Stimulated activated CD4-positive, alpha-beta T cell treated with anti-CD3 and anti-CD28 coated beads, Interleukin-12 subunit alpha, Interleukin-12 subunit beta, amount 100 ng/mL, for 24 hours (primary cell): Measurements from ENCODE around the gene OR52R1.
"Not testable (repeated sequence)": the region's sequence is repeated elsewhere in the genome, so short reads cannot be mapped to it uniquely, and the experiment has no call there.

Experiments
- DNase-seq, 2 experiments: peaks; one replicate each; pipeline ENCODE4 v3.0.0-alpha.2; 2020; ENCODE audit warnings: low read depth in 2 of 2

Gene OR52R1

GRCh38 chr11:4804280-4804679 lies at the start of gene OR52R1:
Gene OR52R1, minus strand, starts transcription at chr11:4804380. Its CDS starts 0 bp downstream, at chr11:4804380.
- DNase-seq: no peak

- no peak for DNase-seq
These were observed 46.9 kb upstream of the OR52R1 start for GRCh38 chr11:4851033-4851432.

DNA sequence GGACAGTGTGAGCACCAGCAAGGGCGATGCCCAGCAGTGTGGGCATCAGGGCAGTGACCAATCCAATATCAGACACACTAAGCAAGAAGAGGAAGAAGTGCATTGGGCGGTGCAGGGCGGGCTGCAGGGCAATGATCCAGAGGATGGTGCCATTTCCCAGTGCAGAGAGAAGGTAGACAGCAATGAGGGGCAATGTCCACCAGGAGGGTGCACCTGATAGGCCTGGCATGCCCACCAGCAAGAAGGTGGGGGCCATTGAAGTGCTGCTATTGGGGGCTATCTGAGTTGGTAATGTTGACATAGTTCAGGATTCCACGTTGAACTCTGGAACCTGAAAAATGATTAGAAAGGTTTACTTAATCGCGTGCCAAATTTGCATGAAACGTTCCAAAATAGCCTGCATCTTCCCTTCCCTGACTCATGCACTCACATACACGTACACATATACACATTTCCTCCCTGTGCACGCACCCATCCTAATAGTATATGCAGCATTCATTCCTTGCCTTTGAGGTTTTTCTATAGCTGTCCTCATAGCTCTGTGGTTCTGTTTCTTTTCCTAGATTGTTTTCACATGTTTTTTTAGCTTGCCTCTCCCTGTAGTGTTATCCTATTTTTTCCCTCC lies 44.8 kb upstream of the OR52R1 start, which contains the start of gene OR51S1:
Gene OR51S1 (minus strand): TSS at position 301 of the 625 bp plus-strand sequence. CDS start 0 bp downstream, at position 301.
- DNase-seq: no peak

- DNase-seq: no peak
These were observed 35.8 kb upstream of the OR52R1 start for GRCh38 chr11:4839851-4840549.

GRCh38 chr11:4830909-4831308 lies 26.7 kb upstream of the OR52R1 start:
- no peak for DNase-seq

DNA sequence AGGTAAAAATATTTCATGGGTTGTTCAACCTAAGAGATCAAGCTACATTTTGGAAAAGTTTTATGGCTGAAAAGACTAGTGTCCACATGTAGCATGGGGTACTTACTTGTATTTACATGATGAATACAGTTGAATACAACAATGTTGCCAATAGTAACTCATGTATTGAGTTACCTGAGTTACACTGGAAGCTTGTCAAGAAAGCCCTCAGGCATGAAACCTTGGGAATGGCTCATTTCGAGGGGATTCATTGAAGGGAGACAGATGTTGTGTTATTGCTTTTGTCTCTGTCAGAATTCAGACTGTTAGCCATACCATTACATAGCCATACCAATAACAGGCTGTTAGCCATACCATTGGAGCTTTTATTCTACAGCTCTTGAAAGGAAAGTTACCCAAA lies 26.2 kb upstream of the OR52R1 start:
- DNase-seq: no peak

DNA sequence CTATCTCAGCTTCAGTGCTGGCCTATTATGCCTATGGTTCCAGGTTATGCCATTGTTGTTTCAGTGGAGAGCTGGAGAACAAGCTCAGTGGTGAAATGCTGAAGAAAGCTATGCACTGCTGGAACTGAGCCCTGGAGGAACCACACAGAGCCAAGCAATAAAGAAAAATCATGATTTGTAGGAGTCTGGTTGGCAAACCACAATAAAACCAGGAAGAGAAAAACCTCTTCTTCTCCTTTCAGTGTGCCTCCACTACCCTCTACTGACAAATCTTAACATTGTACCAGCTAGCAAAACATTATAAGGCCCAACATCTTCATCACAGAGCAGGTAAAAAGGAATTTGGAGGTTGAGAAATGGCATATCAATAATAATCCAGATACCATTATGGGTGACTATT lies 22.2 kb upstream of the OR52R1 start:
- no peak for DNase-seq

GRCh38 chr11:4825132-4825531 lies 21.0 kb upstream of the OR52R1 start:
- no peak for DNase-seq

DNA sequence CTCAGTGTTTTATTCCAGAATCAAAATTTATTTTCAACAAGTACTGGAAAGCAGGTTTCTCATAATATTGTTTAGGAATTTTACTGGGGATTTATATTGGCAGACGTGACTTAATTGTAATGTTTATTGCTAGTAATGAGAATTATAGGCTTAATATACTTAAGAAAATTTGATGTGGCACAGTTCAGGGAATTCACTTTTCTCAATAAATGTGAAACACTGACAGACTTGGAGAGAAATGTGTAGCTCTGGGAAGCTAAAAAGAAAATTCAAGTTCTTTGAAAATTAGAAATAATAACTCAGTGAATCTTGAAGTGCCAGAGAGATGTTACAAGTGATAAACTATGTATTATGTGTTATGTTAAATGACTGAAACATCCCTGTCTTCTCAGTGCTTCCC lies 16.8 kb upstream of the OR52R1 start, which contains the start of gene OR51F2:
Gene OR51F2 (plus strand): TSS at position 301 of the 400 bp plus-strand sequence. CDS start 101 bp downstream, outside the sequence.
- no peak for DNase-seq

DNA sequence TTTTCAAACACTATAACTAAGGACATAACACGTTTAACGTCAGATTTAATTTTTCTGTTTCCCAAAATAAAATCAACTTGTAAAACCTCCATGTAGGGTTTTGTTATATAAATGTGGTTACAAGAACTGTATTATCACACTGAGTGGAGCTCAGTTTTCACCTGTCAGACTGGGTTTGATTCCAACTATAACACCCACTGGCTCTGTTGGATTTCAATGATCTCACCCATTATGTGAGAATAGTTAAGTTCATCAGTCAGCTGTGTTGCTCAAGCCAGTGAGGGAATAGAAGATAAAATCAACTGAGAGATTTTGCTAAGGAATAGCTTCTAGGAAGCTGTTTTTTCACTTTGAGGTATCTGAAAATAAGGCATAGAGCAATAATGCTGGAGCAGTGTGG lies 5.1 kb upstream of the OR52R1 start:
- no peak for DNase-seq

DNA sequence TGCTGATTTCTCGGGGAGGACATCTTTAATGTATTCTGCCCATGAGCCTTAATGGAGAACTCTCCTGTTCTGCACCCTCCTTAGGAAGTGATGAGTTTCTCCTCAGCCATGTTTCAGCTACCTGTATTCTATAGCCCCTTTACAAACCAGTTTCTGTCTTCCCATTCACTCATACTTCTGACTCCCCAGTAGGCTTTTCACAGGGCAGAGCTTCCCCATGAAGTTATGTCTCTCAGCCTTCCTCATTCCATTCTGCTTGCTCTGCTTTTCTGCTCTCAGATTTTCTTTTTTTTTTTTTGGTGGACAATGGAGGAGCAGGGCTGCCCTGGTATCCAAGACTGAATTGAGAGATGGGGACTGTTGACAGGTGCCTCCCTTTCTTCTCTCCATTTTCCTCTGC lies 4.3 kb upstream of the OR52R1 start:
- no peak for DNase-seq

DNA sequence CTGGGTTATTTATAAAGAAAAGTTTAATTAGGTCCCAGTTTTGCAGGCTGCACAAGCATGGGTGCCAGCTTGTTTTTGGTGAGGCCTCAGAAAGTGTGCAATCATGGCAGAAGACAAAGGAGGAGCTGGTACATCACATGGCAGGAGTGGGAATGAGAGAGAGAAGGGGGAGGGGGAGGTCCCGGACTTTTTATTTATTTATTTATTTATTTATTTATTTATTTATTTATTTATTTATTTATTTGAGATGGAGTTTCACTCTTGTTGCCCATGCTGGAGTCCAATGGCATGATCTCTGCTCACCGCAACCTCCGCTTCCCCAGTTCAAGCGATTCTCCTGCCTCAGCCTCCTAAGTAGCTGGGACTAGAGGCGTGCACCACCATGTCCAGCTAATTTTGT lies 2.9 kb downstream of the OR52R1 start:
- DNase-seq: not testable (repeated sequence)

- no peak for DNase-seq
These were observed 5.6 kb downstream of the OR52R1 start for GRCh38 chr11:4798427-4799183.

- DNase-seq: no peak
These were observed 7.0 kb downstream of the OR52R1 start for GRCh38 chr11:4797206-4797605.

- no peak for DNase-seq
These were observed 21.7 kb downstream of the OR52R1 start for GRCh38 chr11:4782454-4782853.

GRCh38 chr11:4769838-4770237 lies 34.3 kb downstream of the OR52R1 start, which contains the start of gene OR51F1:
Gene OR51F1, minus strand, starts transcription at chr11:4769938. Its CDS starts 0 bp downstream, at chr11:4769938.
- no peak for DNase-seq

DNA sequence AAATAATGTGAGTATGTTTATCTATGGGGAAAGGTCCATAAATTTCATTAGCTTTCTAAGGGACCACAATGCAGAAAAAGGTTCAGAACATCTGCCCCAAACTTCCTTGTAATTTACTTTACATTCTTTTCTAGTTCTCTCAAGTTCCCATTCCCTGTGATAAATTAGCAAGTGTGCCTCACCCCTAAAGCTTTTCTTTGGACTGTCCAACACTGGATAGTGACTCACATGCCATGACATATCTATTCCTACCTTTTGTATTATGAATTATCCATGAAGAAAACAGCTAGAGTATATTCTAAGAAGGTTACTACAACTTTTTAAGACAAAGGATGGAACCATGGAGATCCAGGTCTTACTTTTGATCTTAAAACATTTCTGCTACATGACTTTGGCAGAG lies 36.1 kb downstream of the OR52R1 start:
- DNase-seq: no peak

DNA sequence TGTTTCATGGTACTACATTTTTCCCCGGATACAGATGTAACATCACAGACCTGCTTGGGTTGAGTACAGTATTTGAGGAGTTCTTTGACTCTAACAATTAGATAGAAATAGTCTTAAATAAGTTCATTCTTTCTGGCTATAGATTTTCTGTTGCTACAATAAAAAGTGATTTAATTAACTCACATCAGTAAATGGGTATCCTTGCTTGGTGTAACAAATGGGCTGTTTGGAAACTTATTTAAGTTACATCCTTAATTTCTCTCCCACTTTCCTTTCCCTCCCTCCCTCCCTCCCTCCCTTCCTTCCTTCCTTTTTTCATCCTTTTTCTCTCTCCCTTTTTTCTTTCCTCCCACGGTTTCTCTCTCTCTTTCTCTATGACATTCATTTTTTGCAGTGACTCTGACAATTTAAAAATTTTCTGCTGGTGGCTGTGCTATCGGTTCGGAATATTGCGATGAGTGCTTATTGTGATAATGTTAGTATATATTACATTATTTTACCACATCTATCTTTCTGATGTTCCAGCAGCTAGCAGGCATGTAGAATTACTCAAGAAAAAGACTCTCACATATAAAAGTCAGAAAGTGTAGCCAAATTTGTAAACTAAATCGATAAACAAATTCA lies 37.6 kb downstream of the OR52R1 start:
- DNase-seq: no peak

- no peak for DNase-seq
These were observed 41.1 kb downstream of the OR52R1 start for GRCh38 chr11:4763096-4763495.
